ENCODE data around the gene ANKMY1. TPM values are rescaled to one million over a fixed set of nuclear protein-coding genes. Genes with fewer than 3 reads are reported as not detected.

The ANKMY1 gene
- total and polyA plus RNA-seq, 2 experiments from 2014 or later, result 5.1 to 10.1 TPM

DNA sequence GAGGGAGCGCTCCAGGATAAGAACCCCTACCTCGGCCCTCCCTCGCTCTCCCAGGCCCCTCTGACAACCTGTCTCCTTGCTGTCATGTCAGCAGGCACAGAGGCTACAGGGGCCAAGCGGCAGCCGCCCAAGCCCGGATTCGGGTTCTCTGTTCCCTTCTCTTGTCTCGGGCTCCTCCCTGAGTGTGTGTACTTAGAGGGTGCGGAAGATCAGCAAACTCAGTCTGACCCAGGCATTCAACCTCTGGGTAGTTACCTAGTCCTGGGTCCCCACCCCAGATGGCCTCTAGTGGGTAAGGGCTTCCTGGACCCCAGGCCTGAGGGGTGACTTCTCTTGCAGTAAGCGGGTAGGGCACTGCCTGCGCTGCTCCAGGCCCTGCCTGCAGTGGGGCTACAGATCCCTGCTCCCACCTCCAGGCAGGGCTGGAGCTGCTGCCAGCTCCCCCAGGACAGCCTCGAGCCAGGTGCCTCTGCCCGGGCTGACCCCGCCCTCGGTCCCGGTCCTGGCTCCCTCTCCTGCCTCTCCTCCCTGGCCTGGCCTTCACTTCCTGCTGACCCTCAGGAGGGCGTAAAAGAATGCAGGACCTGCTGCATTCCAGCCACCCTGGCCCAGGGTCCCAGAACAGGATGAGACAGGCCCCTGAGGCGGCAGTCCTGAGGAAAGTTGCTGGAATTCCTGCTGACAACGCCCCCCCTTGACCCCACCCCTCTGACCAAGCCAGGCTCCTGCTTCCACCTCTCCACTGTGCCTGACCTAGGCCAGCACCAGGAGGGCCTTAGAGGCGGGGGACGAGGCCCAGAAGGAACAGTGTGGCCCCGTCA lies 100.4 kb downstream of the ANKMY1 start:
- H3K4me3 ChIP-seq, result no peak overlapping the region
- DNase-seq, result no peak
- no peaks in the 10 kb centered on the region for H4K20me1 ChIP-seq (ENCODE audit: insufficient read depth)
- H3K4me2 ChIP-seq (ENCODE audit: unreplicated experiment), result no peak overlapping the region
- no peaks in the 10 kb centered on the region for H3K36me3 ChIP-seq (ENCODE audit: low read depth)
- no peaks in the 10 kb centered on the region for H3K9me3 ChIP-seq (ENCODE audit: low read depth)
- H3K27me3 ChIP-seq (replicated peaks; ENCODE audit: insufficient read depth), result no peaks in the 10 kb centered on the region
- TF ChIP-seq EZH2 (IDR thresholded peaks at IDR 0.05; ENCODE audit: insufficient read depth, poor library complexity, severe bottlenecking) (no peak), EZH2phosphoT487 (IDR thresholded peaks at IDR 0.05; ENCODE audit: insufficient read depth, low read depth) (no peak)
- no peaks in the 10 kb centered on the region for H3K9me2 ChIP-seq (ENCODE audit: insufficient read depth)
- no peak overlapping the region for H3K9ac ChIP-seq
- no peak overlapping the region for H2AFZ ChIP-seq
- no peak overlapping the region for H3K27ac ChIP-seq
- WGBS, 2 experiments (ENCODE audit: low coverage in 1 of 2, low lambda C conversion rate in 2 of 2, missing lambda C conversion rate in 2 of 2), result 87 to 90% methylated on average over 21 of the region's 22 CpGs
- H3K79me2 ChIP-seq (ENCODE audit: insufficient read depth), result 0 out of 2 replicates have a peak, but pooled peaks cover under 1% of the 10 kb centered on the region
- H3K4me1 ChIP-seq (ENCODE audit: insufficient read depth), result no peaks in the 10 kb centered on the region
- H3F3A ChIP-seq (ENCODE audit: insufficient read depth), result no peaks in the 10 kb centered on the region
- in situ Hi-C loops (cut with MboI), result no loop called here

GRCh38 chr2:240456447-240457222 lies 101.2 kb downstream of the ANKMY1 start:
- H3K9ac ChIP-seq, result no peak overlapping the region

DNA sequence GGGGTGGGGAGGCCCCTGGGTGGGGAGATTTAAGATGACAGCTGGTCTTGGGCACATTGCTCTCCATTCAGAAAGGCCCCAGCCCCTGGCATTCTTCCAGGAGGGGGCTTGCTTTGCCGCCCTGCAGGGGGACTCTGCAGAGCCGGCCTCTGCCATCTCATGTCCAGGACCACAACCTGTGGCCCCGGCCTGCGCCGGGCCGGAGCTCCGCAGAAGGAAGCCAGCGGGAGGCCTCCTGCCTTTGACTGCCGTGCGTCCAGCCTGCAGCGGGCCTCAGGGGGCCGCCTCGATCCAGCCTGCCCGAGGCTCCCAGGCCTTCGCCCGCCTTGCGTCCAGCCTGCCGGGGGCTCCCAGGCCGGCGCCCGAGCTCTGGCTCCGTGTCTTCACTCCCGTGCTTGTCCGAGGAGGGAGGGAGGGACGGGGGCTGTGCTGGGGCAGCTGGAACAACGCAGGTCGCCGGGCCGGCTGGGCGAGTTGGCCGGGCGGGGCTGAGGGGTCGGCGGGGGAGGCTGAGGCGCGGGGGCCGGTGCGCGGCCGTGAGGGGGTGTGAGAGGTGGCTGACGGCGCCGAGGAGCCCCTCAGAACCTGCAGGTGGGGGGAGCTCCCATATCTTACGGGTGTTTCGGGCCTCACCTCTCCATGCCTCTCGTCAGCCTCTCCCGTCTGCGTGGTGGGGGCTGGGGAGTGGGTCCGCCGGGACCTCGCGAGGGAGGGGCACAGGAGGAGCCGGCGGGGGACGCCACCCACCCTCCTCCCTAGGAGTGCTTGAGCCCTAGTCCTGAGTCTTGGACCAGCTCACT lies 101.9 kb downstream of the ANKMY1 start:
- no peak overlapping the region for H3K9ac ChIP-seq
- H3K36me3 ChIP-seq (ENCODE audit: low read depth), result no peaks in the 10 kb centered on the region
- H3K4me2 ChIP-seq (ENCODE audit: unreplicated experiment), result no peak overlapping the region
- no peaks in the 10 kb centered on the region for H4K20me1 ChIP-seq (ENCODE audit: insufficient read depth)
- no peak overlapping the region for H3K4me3 ChIP-seq
- WGBS, 2 experiments (ENCODE audit: low coverage in 1 of 2, low lambda C conversion rate in 2 of 2, missing lambda C conversion rate in 2 of 2), result 40 to 46% methylated on average over 8 to 54 of the region's 55 CpGs
- H3K27me3 ChIP-seq (replicated peaks; ENCODE audit: insufficient read depth), result no peaks in the 10 kb centered on the region
- TF ChIP-seq EZH2 (IDR thresholded peaks at IDR 0.05; ENCODE audit: insufficient read depth, poor library complexity, severe bottlenecking), result no peak
- no peak for TF ChIP-seq EZH2phosphoT487 (IDR thresholded peaks at IDR 0.05; ENCODE audit: insufficient read depth, low read depth)
- no peak for DNase-seq
- H3K9me3 ChIP-seq (ENCODE audit: low read depth), result no peaks in the 10 kb centered on the region
- H3K79me2 ChIP-seq (ENCODE audit: insufficient read depth), result peaks cover 12% of the 10 kb centered on the region; the same call in 1 of the 2 replicates
- H3K9me2 ChIP-seq (ENCODE audit: insufficient read depth), result no peaks in the 10 kb centered on the region
- in situ Hi-C loops (cut with MboI), result no loop called here
- H3F3A ChIP-seq (ENCODE audit: insufficient read depth), result no peaks in the 10 kb centered on the region
- no peak overlapping the region for H3K27ac ChIP-seq
- H2AFZ ChIP-seq, result no peak overlapping the region
- H3K4me1 ChIP-seq (ENCODE audit: insufficient read depth), result no peaks in the 10 kb centered on the region

More at GRCh38 chr2:240456447-240457222, 101.2 kb downstream of the ANKMY1 start:
- in situ Hi-C loops (cut with MboI), result no loop called here
- H3K79me2 ChIP-seq (ENCODE audit: insufficient read depth), result peaks cover 8% of the 10 kb centered on the region; the same call in 1 of the 2 replicates
- no peaks in the 10 kb centered on the region for H4K20me1 ChIP-seq (ENCODE audit: insufficient read depth)
- no peak overlapping the region for H3K4me2 ChIP-seq (ENCODE audit: unreplicated experiment)
- no peak overlapping the region for H3K4me3 ChIP-seq
- 67 to 69% methylated on average over 16 to 17 of the region's 17 CpGs for WGBS, 2 experiments (ENCODE audit: low coverage in 1 of 2, low lambda C conversion rate in 2 of 2, missing lambda C conversion rate in 2 of 2)
- H3K9me2 ChIP-seq (ENCODE audit: insufficient read depth), result no peaks in the 10 kb centered on the region
- no peak for DNase-seq
- TF ChIP-seq EZH2 (IDR thresholded peaks at IDR 0.05; ENCODE audit: insufficient read depth, poor library complexity, severe bottlenecking) (no peak), EZH2phosphoT487 (IDR thresholded peaks at IDR 0.05; ENCODE audit: insufficient read depth, low read depth) (no peak)
- no peak overlapping the region for H3K27ac ChIP-seq
- no peak overlapping the region for H2AFZ ChIP-seq
- H3K27me3 ChIP-seq (replicated peaks; ENCODE audit: insufficient read depth), result no peaks in the 10 kb centered on the region
- H3K36me3 ChIP-seq (ENCODE audit: low read depth), result no peaks in the 10 kb centered on the region
- no peaks in the 10 kb centered on the region for H3K9me3 ChIP-seq (ENCODE audit: low read depth)
- no peaks in the 10 kb centered on the region for H3F3A ChIP-seq (ENCODE audit: insufficient read depth)
- no peaks in the 10 kb centered on the region for H3K4me1 ChIP-seq (ENCODE audit: insufficient read depth)

- in situ Hi-C loops (cut with MboI), result no loop called here
- no peaks in the 10 kb centered on the region for H3K9me2 ChIP-seq (ENCODE audit: insufficient read depth)
- H3K4me1 ChIP-seq (ENCODE audit: insufficient read depth), result no peaks in the 10 kb centered on the region
- H3K9me3 ChIP-seq (ENCODE audit: low read depth), result no peaks in the 10 kb centered on the region
- H3K27me3 ChIP-seq (replicated peaks; ENCODE audit: insufficient read depth), result no peaks in the 10 kb centered on the region
- no peaks in the 10 kb centered on the region for H3F3A ChIP-seq (ENCODE audit: insufficient read depth)
- no peak for TF ChIP-seq EZH2 (IDR thresholded peaks at IDR 0.05; ENCODE audit: insufficient read depth, poor library complexity, severe bottlenecking)
- TF ChIP-seq EZH2phosphoT487 (IDR thresholded peaks at IDR 0.05; ENCODE audit: insufficient read depth, low read depth), result no peak
- H3K36me3 ChIP-seq (ENCODE audit: low read depth), result no peaks in the 10 kb centered on the region
- H3K79me2 ChIP-seq (ENCODE audit: insufficient read depth), result peaks cover 12% of the 10 kb centered on the region; the same call in 1 of the 2 replicates
- DNase-seq, result no peak
- no peak overlapping the region for H3K4me3 ChIP-seq
- H2AFZ ChIP-seq, result no peak overlapping the region
- 70 to 77% methylated on average over 6 to 7 of the region's 7 CpGs for WGBS, 2 experiments (ENCODE audit: low coverage in 1 of 2, low lambda C conversion rate in 2 of 2, missing lambda C conversion rate in 2 of 2)
- no peak overlapping the region for H3K4me2 ChIP-seq (ENCODE audit: unreplicated experiment)
- H3K27ac ChIP-seq, result no peak overlapping the region
- H3K9ac ChIP-seq, result no peak overlapping the region
- H4K20me1 ChIP-seq (ENCODE audit: insufficient read depth), result no peaks in the 10 kb centered on the region
Measured at GRCh38 chr2:240455272-240455646, 102.5 kb downstream of the ANKMY1 start.
